MM.1S (cell line): ENCODE data around the gene IFNG.
A peak's percentile ranks its signal among the peaks of the same experiment; 100 is the strongest.

Experiments
- DNase-seq: peaks from one replicate; pipeline ENCODE4 v3.0.0-alpha.2; 2015
- H2AFZ ChIP-seq: fragments of 300-600 bp; sonication (generic); 2 replicates; pipeline ENCODE4 v1.6.0; 2016; ENCODE audit warnings: antibody characterized with exemption, low read length
- H3F3A ChIP-seq: fragments of 300-600 bp; sonication (generic); 2 replicates; pipeline ENCODE4 v1.6.1; 2016; ENCODE audit warnings: mild to moderate bottlenecking, antibody characterized with exemption, low read length, moderate library complexity, mixed read lengths; ENCODE audit not compliant: insufficient read depth
- H3K27ac ChIP-seq: fragments of 300-600 bp; sonication (generic); 2 replicates; pipeline ENCODE4 v1.5.1; 2016; ENCODE audit warnings: mild to moderate bottlenecking, low read length
- H3K27me3 ChIP-seq: fragments of 300-600 bp; sonication (generic); replicated peaks from 2 replicates; pipeline ENCODE4 v1.6.0; 2016; ENCODE audit warnings: low read length; ENCODE audit not compliant: insufficient read depth
- H3K36me3 ChIP-seq: fragments of 300-600 bp; sonication (generic); replicated peaks from 2 replicates; pipeline ENCODE4 v1.6.1; 2016; ENCODE audit warnings: mild to moderate bottlenecking, low read length, mixed read lengths; ENCODE audit not compliant: insufficient read depth
- H3K4me1 ChIP-seq: fragments of 300-600 bp; sonication (generic); 2 replicates; pipeline ENCODE4 v1.6.1; 2016; ENCODE audit warnings: low read length, mixed read lengths
- H3K4me2 ChIP-seq: fragments of 300-600 bp; sonication (generic); 2 replicates; pipeline ENCODE4 v1.6.0; 2016; ENCODE audit warnings: low read depth, low read length
- H3K4me3 ChIP-seq: fragments of 300-600 bp; sonication (generic); 2 replicates; pipeline ENCODE4 v1.5.1; 2016; ENCODE audit warnings: low read length, mixed read lengths
- H3K79me2 ChIP-seq: fragments of 300-600 bp; sonication (generic); 2 replicates; pipeline ENCODE4 v1.6.1; 2016; ENCODE audit warnings: mixed run types, low read length, mixed read lengths
- H3K9ac ChIP-seq: fragments of 300-600 bp; sonication (generic); 2 replicates; pipeline ENCODE4 v1.6.1; 2016; ENCODE audit warnings: low read length, mixed read lengths
- H3K9me2 ChIP-seq: fragments of 300-600 bp; sonication (generic); replicated peaks from 2 replicates; pipeline ENCODE4 v1.6.1; 2016; ENCODE audit warnings: mild to moderate bottlenecking, low read length, mixed read lengths; ENCODE audit not compliant: insufficient read depth
- H3K9me3 ChIP-seq: fragments of 300-600 bp; sonication (generic); replicated peaks from 2 replicates; pipeline ENCODE4 v1.6.1; 2016; ENCODE audit warnings: mild to moderate bottlenecking, low read length, mixed read lengths; ENCODE audit not compliant: insufficient read depth
- H4K20me1 ChIP-seq: fragments of 300-600 bp; sonication (generic); 2 replicates; pipeline ENCODE4 v1.6.1; 2016; ENCODE audit warnings: mild to moderate bottlenecking, low read length, moderate library complexity, mixed read lengths; ENCODE audit not compliant: insufficient read depth
- EZH2 ChIP-seq: fragments of 300-600 bp; sonication (generic); optimal IDR thresholded peaks from 2 replicates; pipeline ENCODE3; 2017; ENCODE audit warnings: low read depth, mild to moderate bottlenecking, antibody characterized with exemption, low read length, mixed read lengths
- EZH2phosphoT487 ChIP-seq: fragments of 300-600 bp; sonication (generic); IDR thresholded peaks from 2 replicates; pipeline ENCODE4 v1.6.1; 2018; ENCODE audit warnings: antibody characterized with exemption, low read length
- TF ChIP-seq, protein P1 (sequence below): fragments of 300-600 bp; sonication (generic); IDR thresholded peaks from 2 replicates; pipeline ENCODE4 v1.5.1; 2016; ENCODE audit warnings: antibody characterized with exemption, low read length, mixed read lengths

IFNG gene

GRCh38 chr12:68129979-68130378, 29.6 kb downstream of the IFNG start:
- Histone ChIP-seq H3K9me3 (no peaks in the 10 kb centered on the region), H4K20me1 (no peaks in the 10 kb centered on the region), H3K9ac (no peak overlapping the region), H3K4me2 (no peak overlapping the region), H2AFZ (no peak overlapping the region), H3K4me1 (no peaks in the 10 kb centered on the region), H3K27ac (no peak overlapping the region), H3K27me3 (no peaks in the 10 kb centered on the region), H3K36me3 (no peaks in the 10 kb centered on the region), H3F3A (no peaks in the 10 kb centered on the region), H3K4me3 (no peak overlapping the region), H3K79me2 (peaks cover 28% of the 10 kb centered on the region), H3K9me2 (no peaks in the 10 kb centered on the region)
- no peak for DNase-seq
- no peak for TF ChIP-seq EZH2phosphoT487

DNA sequence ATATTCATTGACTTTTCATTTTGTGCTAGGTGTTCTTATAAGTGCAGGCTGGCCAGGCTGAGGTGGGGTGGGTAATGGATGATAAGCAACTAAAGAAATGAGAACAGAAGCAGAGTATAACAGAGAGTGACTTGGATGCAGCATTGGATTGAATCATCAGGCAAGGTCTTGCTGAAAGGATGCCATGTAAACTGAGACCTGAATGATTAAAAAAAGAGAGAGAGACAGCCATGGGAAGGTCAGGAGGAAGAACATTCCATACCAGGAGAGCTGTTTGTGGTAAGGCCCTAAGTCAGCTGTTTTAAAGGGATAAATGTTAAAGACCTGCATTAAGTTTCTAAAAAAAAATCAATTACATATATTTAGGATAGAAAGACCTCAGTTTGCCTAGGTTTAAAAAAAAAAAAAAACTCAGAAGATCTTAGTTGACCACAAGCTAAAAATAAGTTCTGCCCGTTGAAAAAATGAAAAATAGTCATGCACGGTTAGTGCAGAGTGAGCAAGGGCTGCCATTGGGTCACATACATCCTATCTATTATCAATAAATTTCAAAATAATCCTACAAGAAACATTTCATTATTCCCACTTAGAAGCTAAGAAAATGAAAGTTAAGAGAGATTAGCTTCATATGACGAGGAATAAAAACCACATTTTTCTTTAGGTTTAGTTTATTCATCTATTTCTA, 37.2 kb downstream of the IFNG start:
- Histone ChIP-seq H2AFZ (no peak overlapping the region), H3F3A (no peaks in the 10 kb centered on the region; the same call in 1 of the 2 replicates), H3K4me3 (no peak overlapping the region), H3K27me3 (no peaks in the 10 kb centered on the region), H3K4me1 (peaks cover 21% of the 10 kb centered on the region), H3K36me3 (no peaks in the 10 kb centered on the region), H3K27ac (no peak overlapping the region), H4K20me1 (no peaks in the 10 kb centered on the region), H3K79me2 (no peaks in the 10 kb centered on the region; the same call in 1 of the 2 replicates), H3K9ac (no peak overlapping the region), H3K4me2 (0 out of 2 replicates have a peak overlapping the region, but pooled peaks have one; percentile 18), H3K9me3 (no peaks in the 10 kb centered on the region), H3K9me2 (no peaks in the 10 kb centered on the region)
- DNase-seq: peak; percentile 46
- TF ChIP-seq, protein P1, sequence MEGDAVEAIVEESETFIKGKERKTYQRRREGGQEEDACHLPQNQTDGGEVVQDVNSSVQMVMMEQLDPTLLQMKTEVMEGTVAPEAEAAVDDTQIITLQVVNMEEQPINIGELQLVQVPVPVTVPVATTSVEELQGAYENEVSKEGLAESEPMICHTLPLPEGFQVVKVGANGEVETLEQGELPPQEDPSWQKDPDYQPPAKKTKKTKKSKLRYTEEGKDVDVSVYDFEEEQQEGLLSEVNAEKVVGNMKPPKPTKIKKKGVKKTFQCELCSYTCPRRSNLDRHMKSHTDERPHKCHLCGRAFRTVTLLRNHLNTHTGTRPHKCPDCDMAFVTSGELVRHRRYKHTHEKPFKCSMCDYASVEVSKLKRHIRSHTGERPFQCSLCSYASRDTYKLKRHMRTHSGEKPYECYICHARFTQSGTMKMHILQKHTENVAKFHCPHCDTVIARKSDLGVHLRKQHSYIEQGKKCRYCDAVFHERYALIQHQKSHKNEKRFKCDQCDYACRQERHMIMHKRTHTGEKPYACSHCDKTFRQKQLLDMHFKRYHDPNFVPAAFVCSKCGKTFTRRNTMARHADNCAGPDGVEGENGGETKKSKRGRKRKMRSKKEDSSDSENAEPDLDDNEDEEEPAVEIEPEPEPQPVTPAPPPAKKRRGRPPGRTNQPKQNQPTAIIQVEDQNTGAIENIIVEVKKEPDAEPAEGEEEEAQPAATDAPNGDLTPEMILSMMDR: no peak
- no peak for TF ChIP-seq EZH2
- TF ChIP-seq EZH2phosphoT487: no peak

- no peaks in the 10 kb centered on the region for H4K20me1 ChIP-seq
- TF ChIP-seq EZH2 (no peak), EZH2phosphoT487 (no peak)
- TF ChIP-seq, protein P1: no peak
- H3F3A ChIP-seq: no peaks in the 10 kb centered on the region; the same call in 1 of the 2 replicates
- peak; percentile 11 for DNase-seq
- H3K9ac ChIP-seq: no peak overlapping the region
- no peaks in the 10 kb centered on the region for H3K79me2 ChIP-seq
- no peak overlapping the region for H3K27ac ChIP-seq
- no peaks in the 10 kb centered on the region for H3K27me3 ChIP-seq
- H3K4me3 ChIP-seq: no peak overlapping the region
- H3K4me2 ChIP-seq: no peak overlapping the region
- H3K9me3 ChIP-seq: no peaks in the 10 kb centered on the region
- no peak overlapping the region for H2AFZ ChIP-seq
- no peaks in the 10 kb centered on the region for H3K36me3 ChIP-seq
- peaks cover 21% of the 10 kb centered on the region for H3K4me1 ChIP-seq
- no peaks in the 10 kb centered on the region for H3K9me2 ChIP-seq
Measured at GRCh38 chr12:68121143-68121542, 38.4 kb downstream of the IFNG start.

DNA sequence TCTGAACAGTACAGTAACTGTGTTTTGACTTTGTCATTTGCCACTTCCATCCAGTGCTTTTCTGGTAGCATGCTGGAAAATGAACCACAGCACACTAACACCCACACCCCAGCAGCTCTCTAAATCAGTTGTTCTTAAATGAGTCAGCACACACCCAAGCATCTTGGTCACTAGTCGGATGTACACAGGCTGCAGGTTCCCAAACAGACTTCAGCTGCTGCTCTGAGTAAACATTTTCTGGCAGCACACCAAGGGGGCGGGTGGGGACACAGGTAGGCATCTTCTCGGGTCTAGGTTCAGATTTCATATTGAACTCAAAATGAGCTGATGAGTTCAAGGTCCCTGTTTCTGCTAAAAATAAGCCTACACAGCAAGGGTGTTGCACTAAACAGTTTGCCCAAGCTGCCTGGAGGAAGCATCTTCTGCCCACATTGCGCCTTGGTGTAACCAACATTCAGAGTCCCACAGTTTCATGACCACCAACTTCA, 39.8 kb downstream of the IFNG start:
- H3K27ac ChIP-seq: no peak overlapping the region
- no peak overlapping the region for H3K4me3 ChIP-seq
- no peaks in the 10 kb centered on the region for H3K9me3 ChIP-seq
- TF ChIP-seq EZH2phosphoT487 (no peak), EZH2 (no peak)
- TF ChIP-seq, protein P1: no peak
- H2AFZ ChIP-seq: no peak overlapping the region
- H3K27me3 ChIP-seq: no peaks in the 10 kb centered on the region
- H3K4me1 ChIP-seq: peaks cover 21% of the 10 kb centered on the region
- DNase-seq: peak; percentile 51
- no peaks in the 10 kb centered on the region for H3K36me3 ChIP-seq
- H3K9ac ChIP-seq: no peak overlapping the region
- H3K9me2 ChIP-seq: no peaks in the 10 kb centered on the region
- H3K4me2 ChIP-seq: no peak overlapping the region
- no peaks in the 10 kb centered on the region for H4K20me1 ChIP-seq
- no peaks in the 10 kb centered on the region; the same call in 1 of the 2 replicates for H3F3A ChIP-seq
- H3K79me2 ChIP-seq: no peaks in the 10 kb centered on the region
